ENCODE measurements around the gene LASP1NB.
A peak's percentile ranks its signal among the peaks of the same experiment; 100 is the strongest.

Gene LASP1NB

DNA sequence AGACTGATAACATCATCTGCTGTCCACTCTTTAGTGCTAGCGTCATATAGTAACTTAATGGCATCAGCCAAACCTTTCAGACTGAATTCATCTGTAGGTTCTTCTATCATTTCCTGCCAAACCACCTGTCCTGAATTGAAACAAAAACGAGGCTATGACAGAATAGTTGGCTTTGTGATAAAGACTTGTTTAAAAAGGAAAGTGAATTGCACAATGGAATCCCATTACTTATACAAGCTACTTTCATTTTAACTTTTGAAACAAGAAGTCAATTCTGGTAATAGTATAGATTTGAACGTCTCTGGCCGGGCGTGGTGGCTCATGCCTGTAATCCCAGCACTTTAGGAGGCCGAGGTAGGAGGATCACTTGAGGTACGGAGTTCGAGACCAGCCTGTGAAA lies 18.2 kb downstream of the LASP1NB start:
- H4K91ac ChIP-seq (ENCODE audit: insufficient read depth, low read depth, low read length): no peak overlapping the region
- POLR2A ChIA-PET (ENCODE audit: unreplicated experiment): no interaction called here
- dilution Hi-C loops (cut with HindIII; ENCODE audit: low sequenced_read_pairs, unreplicated experiment): no loop called here

More for the DNA sequence above, 18.2 kb downstream of the LASP1NB start:
- no peaks in the 10 kb centered on the region for H3K9me3 ChIP-seq (ENCODE audit: control insufficient read depth, insufficient read depth, low read length)
- H3K4me3 ChIP-seq (ENCODE audit: insufficient read depth, low read depth, low read length): no peak overlapping the region
- in situ Hi-C loops (cut with MboI; ENCODE audit: low sequenced_read_pairs): no loop called here
- H3K4me2 ChIP-seq (ENCODE audit: low read depth, low read length): no peak overlapping the region; the same call in 1 of the 2 replicates
- ATAC-seq (ENCODE audit: low read depth): no peak
- H4K8ac ChIP-seq (ENCODE audit: low read depth in 2 of 2, low read length in 2 of 2): no peak overlapping the region
- H3K9me1 ChIP-seq (ENCODE audit: insufficient read depth, low read length): no peaks in the 10 kb centered on the region
- no peak overlapping the region for H2BK15ac ChIP-seq (ENCODE audit: low read depth, low read length)
- no peak overlapping the region for H4K5ac ChIP-seq (ENCODE audit: low read depth, low read length)
- no TSS peak for BruUV-seq (replicated peaks)
- no peak overlapping the region for H2BK20ac ChIP-seq (ENCODE audit: low read depth, low read length)
- H3K14ac ChIP-seq (replicated peaks; ENCODE audit: low read depth, low read length): no peak overlapping the region
- no CpG with 5 or more reads among the region's 8 CpGs for WGBS, 2 experiments (ENCODE audit: extremely low coverage in 2 of 2, insufficient read length in 1 of 2)
- no peaks in the 10 kb centered on the region for H3K27me3 ChIP-seq (ENCODE audit: control insufficient read depth, insufficient read depth, low read length)
- H3K9ac ChIP-seq (ENCODE audit: low read depth, low read length): no peak overlapping the region
- no peak overlapping the region for H2BK120ac ChIP-seq (ENCODE audit: low read depth, low read length)
- H2AK5ac ChIP-seq (ENCODE audit: low read depth, low read length): no peak overlapping the region
- H3K23ac ChIP-seq (ENCODE audit: low read depth, low read length): no peak overlapping the region
- no peak overlapping the region for H3K27ac ChIP-seq (ENCODE audit: insufficient read depth, low read length)
- H2AK9ac ChIP-seq (replicated peaks; ENCODE audit: low read depth, low read length, poor library complexity): no peak overlapping the region
- H2AFZ ChIP-seq (replicated peaks; ENCODE audit: low read length, poor library complexity): no peak overlapping the region
- intact Hi-C loops (cut with micrococcal nuclease): no loop called here
- no peaks in the 10 kb centered on the region for H4K20me1 ChIP-seq (ENCODE audit: insufficient read depth, low read length)
- H2BK5ac ChIP-seq (ENCODE audit: low read depth, low read length, poor library complexity, severe bottlenecking): no peak overlapping the region
- CTCF ChIA-PET: no interaction called here
- no peaks in the 10 kb centered on the region for H3K36me3 ChIP-seq (ENCODE audit: control insufficient read depth, insufficient read depth, low read length)
- peak; percentile 54; the same call in 1 of the 2 replicates for TF ChIP-seq CEBPB (IDR thresholded peaks at IDR 0.05; ENCODE audit: low read depth, low read length)
- TF ChIP-seq RCOR1 (IDR thresholded peaks at IDR 0.05; ENCODE audit: insufficient replicate concordance, low read length): no peak
- H3K79me1 ChIP-seq (ENCODE audit: low read depth in 1 of 2, low read length in 2 of 2): no peaks in the 10 kb centered on the region
- H3K18ac ChIP-seq (ENCODE audit: low read depth, low read length): no peak overlapping the region
- no peak overlapping the region for H3K56ac ChIP-seq (ENCODE audit: extremely low read depth, insufficient read depth, low read length)
- 0 out of 2 replicates have a peak, but pooled peaks cover 2% of the 10 kb centered on the region for H3K4me1 ChIP-seq (ENCODE audit: control insufficient read depth, insufficient read depth, low read length)
- no peak overlapping the region for H3K4ac ChIP-seq (ENCODE audit: low read depth, low read length)
- DNase-seq: peak; percentile 37

Measured in IMR-90 (cell line).